Activated naive CD8-positive, alpha-beta T cell treated with anti-CD3 and anti-CD28 coated beads, Interleukin-2, amount 50 U/mL, for 24 hours (primary cell): ENCODE measurements around the gene PIEZO2.

Experiments used
- ATAC-seq: fragments of 150-1000 bp; cut with Tn5 transposase; one replicate; pipeline ENCODE4 v1.10.0; 2021
- DNase-seq: peaks from one replicate; pipeline ENCODE4 v3.0.0; 2021
- H3K27ac Mint-ChIP-seq: one replicate; pipeline ENCODE4 v1.8.0; 2021; ENCODE audit warnings: mild to moderate bottlenecking, mixed read lengths
- H3K27me3 Mint-ChIP-seq: one replicate; pipeline ENCODE4 v1.8.0; 2021; ENCODE audit warnings: mixed read lengths
- H3K36me3 Mint-ChIP-seq: one replicate; pipeline ENCODE4 v1.8.0; 2021; ENCODE audit warnings: low read depth, mixed read lengths
- H3K4me1 Mint-ChIP-seq: one replicate; pipeline ENCODE4 v1.8.0; 2021; ENCODE audit warnings: mixed read lengths
- H3K4me3 Mint-ChIP-seq: one replicate; pipeline ENCODE4 v1.8.0; 2021; ENCODE audit warnings: mild to moderate bottlenecking, moderate library complexity, mixed read lengths
- H3K9me3 Mint-ChIP-seq: one replicate; pipeline ENCODE4 v1.8.0; 2021; ENCODE audit warnings: mixed read lengths

PIEZO2 gene

DNA sequence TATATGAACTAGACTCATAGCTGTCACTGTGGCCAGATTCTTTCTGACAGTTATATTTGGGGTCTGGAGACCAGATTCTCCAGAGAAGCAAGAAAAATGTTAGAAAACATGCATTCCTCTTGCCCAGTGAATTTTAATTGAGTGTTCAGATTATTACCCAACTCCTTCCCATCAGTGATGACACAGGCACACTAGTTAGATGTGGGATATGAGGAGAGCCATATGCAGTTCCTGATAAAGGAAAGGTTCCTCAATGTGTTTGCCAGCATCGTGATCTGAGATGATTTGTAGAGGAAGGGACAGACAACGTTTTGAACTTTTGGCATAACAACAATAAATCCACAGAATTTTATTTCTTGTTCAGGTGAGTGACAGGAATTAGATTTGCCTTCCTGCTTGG lies 308.6 kb downstream of the PIEZO2 start:
- Mint-ChIP-seq H3K27ac (no peak overlapping the region), H3K4me1 (no peaks in the 10 kb centered on the region), H3K4me3 (no peak overlapping the region), H3K9me3 (no peaks in the 10 kb centered on the region), H3K36me3 (no peaks in the 10 kb centered on the region), H3K27me3 (peaks cover 5% of the 10 kb centered on the region)
- DNase-seq (no peak), ATAC-seq (no peak)

DNA sequence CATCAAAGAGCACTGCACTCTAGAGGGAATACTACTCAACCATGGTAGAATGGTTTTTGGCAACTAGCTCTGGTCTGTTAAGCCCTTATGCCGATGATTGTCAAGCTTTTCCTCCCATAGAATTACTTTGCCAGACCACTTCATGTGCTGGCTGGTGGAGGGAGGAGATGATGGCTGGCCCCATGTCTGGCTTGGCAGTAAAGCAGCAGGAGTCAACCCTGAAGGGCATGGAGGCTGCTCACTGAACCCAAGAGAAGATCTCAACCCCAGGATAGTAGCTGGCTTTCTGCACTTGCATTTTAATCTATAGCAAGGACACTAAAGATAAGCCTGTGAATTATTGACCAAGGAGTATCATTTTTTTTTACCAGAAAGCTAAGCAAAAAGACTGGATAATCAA lies 309.9 kb downstream of the PIEZO2 start:
- Mint-ChIP-seq H3K27ac (no peak overlapping the region), H3K9me3 (no peaks in the 10 kb centered on the region), H3K36me3 (no peaks in the 10 kb centered on the region), H3K27me3 (peaks cover 5% of the 10 kb centered on the region), H3K4me3 (no peak overlapping the region), H3K4me1 (no peaks in the 10 kb centered on the region)
- no peak for ATAC-seq
- DNase-seq = no peak

DNA sequence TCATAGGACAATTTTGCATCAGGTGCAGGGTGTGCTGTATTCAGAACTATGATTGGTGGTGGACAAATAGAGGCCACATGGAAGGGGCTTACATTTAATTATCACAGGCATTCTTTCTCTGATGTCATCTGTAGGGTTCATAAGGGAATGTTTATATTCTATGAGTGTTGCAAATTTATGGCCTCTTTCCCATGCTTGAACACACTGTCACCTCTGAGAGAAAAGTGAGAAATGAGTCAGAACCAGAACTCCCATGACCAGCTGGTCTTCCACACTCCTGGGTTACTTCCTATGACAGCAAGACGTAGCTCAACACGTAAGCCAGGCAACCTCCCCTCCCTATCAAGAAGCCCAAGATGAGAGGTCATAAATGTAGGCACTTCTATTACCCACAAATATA lies 310.8 kb downstream of the PIEZO2 start:
- Mint-ChIP-seq H3K9me3 (no peaks in the 10 kb centered on the region), H3K4me1 (no peaks in the 10 kb centered on the region), H3K36me3 (no peaks in the 10 kb centered on the region), H3K4me3 (no peak overlapping the region), H3K27ac (no peak overlapping the region), H3K27me3 (peaks cover 5% of the 10 kb centered on the region)
- no peak for ATAC-seq
- no peak for DNase-seq

DNA sequence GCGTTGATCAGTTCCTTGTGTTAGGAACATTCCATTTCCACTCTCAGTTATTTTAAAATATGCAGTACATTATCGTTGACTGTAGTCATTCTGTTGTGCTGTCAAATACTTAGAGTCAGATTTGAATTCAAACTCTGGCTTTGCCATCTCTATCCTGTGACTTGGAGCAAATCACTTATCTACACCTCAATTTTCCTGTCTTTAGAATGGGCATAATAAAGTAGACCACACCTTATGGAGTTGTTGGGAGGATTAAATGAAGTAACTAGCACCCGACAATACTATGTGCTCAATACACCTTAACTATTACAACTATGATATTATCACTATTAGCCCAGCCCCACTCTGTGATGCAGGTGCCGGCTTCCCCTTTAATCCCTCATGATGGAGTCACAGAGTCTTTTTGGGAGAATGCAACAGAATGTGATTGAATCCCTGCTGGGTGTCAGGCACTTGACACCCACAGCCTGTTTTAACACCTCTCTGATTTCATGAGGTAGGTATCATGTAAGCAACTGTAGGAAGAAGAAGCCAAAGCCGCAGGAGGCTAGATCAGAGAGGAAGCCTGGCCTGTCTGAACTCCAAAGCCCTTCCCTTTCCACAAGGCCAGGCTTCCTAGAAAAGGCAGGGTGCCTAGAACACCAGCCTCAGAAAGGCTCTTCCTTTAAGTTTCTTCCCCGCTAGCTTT lies 315.1 kb downstream of the PIEZO2 start:
- Mint-ChIP-seq H3K27me3 (peaks cover 15% of the 10 kb centered on the region), H3K36me3 (no peaks in the 10 kb centered on the region), H3K4me1 (no peaks in the 10 kb centered on the region), H3K9me3 (no peaks in the 10 kb centered on the region), H3K27ac (no peak overlapping the region), H3K4me3 (no peak overlapping the region)
- no peak for ATAC-seq
- no peak for DNase-seq

DNA sequence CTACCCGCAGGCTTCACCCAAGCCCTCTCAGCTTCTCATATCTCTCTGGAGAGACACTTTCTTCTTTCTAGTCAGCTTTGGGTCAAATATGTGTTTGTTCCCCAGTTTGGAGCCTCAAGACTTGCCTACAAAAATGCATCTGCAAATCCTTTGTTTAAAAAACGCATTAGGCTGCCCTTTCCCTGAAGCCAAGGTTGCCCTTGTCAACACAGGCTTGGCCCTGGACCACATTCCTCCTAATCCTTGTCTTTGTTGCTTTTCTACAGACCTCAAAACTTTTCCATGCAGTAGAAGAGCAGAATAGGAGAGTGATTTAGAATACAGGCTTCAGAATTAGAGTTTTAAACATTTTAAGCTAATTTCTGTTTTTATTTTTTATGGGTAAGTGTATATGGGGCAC lies 315.7 kb downstream of the PIEZO2 start:
- Mint-ChIP-seq H3K9me3 (no peaks in the 10 kb centered on the region), H3K36me3 (no peaks in the 10 kb centered on the region), H3K27me3 (peaks cover 16% of the 10 kb centered on the region), H3K4me3 (no peak overlapping the region), H3K4me1 (no peaks in the 10 kb centered on the region), H3K27ac (no peak overlapping the region)
- DNase-seq (no peak), ATAC-seq (no peak)

DNA sequence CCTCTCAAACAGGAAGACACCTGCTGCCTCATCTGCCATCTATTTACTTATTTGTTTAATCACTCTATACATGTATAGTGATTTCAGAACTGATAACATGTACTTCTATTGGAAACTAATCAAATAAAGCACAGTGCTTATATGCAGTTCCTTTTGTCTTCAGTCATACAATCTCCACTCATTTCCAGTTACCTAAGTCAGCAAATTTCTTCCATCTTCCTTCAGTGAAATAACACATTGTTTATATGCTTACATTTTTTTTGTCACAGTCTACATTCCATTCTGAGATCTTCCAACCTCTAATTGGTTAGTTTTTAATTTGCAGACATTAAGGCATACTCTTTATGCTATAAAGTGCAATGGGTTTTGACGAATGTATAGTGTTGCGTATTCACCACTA lies 323.0 kb downstream of the PIEZO2 start:
- no peaks in the 10 kb centered on the region for H3K4me1 Mint-ChIP-seq
- peaks cover 3% of the 10 kb centered on the region for H3K9me3 Mint-ChIP-seq
- no peak for ATAC-seq
- H3K4me3 Mint-ChIP-seq = no peak overlapping the region
- peaks cover 44% of the 10 kb centered on the region for H3K27me3 Mint-ChIP-seq
- no peaks in the 10 kb centered on the region for H3K36me3 Mint-ChIP-seq
- no peak for DNase-seq
- no peak overlapping the region for H3K27ac Mint-ChIP-seq

DNA sequence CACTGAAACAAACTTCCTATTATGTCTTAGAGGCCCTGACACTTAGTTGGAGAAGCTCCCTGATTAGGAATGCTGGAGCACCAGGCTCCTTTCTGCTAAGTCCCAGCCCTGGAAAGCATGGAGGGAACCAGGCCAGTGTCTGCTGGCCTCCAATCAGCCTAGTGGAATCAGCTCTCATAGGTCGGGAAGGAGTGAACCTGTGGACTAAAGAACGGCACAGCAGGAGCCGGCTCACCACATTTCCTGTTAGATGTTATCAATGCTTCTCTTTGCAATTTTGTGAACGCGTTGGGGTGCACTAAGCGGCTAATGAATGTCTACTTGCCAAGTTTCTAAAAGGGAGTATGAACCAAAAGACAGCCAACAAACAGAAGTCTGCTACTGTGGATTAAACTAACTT lies 326.9 kb downstream of the PIEZO2 start:
- ATAC-seq (no peak), DNase-seq (no peak)
- peaks cover 39% of the 10 kb centered on the region for H3K27me3 Mint-ChIP-seq

DNA sequence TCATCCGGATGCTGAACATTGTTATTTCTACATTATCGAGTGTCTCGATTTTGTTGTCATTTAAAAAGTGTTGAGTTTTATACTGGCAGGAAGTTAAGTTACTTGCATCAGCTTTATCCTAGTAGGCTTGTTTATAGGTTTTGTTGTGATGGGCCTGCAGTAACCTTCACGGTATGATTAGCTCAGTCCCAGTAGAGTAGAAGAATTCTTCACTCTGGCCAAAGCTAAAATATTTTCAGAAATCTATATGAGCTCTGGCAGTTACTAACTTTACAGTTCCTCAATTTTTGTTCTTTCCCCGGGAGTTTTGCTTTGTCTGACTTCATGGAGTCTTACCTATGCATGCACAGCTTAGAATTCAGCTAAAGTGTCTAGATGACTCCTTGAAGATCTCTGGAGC lies 328.7 kb downstream of the PIEZO2 start:
- DNase-seq = no peak
- Mint-ChIP-seq H3K4me3 (no peak overlapping the region), H3K4me1 (no peaks in the 10 kb centered on the region), H3K27me3 (peaks cover 31% of the 10 kb centered on the region), H3K36me3 (no peaks in the 10 kb centered on the region), H3K9me3 (peaks cover 17% of the 10 kb centered on the region), H3K27ac (no peak overlapping the region)
- no peak for ATAC-seq

More for the DNA sequence above, 326.9 kb downstream of the PIEZO2 start:
- Mint-ChIP-seq H3K4me1 (no peaks in the 10 kb centered on the region), H3K9me3 (peaks cover 17% of the 10 kb centered on the region), H3K4me3 (no peak overlapping the region), H3K36me3 (no peaks in the 10 kb centered on the region), H3K27ac (no peak overlapping the region)

DNA sequence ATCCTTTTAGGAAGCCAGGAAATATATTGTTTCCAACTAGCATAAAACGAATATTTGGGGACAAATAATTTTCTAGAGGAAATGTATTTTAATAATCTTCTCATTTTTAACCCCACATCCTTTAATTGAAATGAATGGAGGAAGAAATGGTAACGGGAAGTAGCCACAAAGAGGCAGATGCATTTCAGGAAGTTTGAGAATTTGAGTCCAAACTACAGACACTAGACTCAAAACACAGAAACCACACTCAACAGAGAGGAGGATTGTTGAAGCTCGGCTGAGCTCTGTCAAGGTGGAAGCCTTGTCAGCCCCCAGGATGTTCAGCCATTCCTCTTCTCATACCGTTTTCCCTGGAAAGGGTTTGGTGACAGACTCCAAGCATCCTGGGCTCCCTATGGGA lies 335.0 kb downstream of the PIEZO2 start:
- peaks cover 5% of the 10 kb centered on the region for H3K9me3 Mint-ChIP-seq
- no peak overlapping the region for H3K4me3 Mint-ChIP-seq
- peaks cover 4% of the 10 kb centered on the region for H3K27me3 Mint-ChIP-seq
- H3K4me1 Mint-ChIP-seq = no peaks in the 10 kb centered on the region
- no peak overlapping the region for H3K27ac Mint-ChIP-seq
- DNase-seq (no peak), ATAC-seq (no peak)
- no peaks in the 10 kb centered on the region for H3K36me3 Mint-ChIP-seq

DNA sequence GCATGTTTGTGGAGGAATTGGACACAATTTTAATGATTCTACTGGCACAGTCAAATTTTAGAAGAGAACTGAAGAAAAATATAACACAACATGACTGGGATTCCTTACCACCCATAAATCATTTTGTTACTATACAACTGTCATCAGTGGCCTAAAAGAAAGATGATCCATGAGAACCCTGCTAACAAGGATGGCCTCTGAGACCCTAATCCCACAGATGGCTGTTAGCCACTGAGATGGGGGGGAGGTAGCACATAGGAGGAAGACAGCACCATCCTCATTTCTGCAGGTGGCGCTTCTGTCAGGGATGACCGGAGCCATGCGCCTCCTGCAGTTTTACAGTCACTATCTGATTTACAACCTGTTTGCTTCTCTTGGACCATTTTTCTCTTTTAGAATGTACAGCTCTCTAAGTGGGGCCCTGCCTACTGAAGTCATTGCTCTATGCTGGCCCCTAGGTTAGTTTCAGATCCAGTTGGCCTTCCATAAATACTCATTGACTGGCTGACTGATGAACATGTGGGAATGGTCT lies 343.7 kb downstream of the PIEZO2 start:
- H3K36me3 Mint-ChIP-seq = no peaks in the 10 kb centered on the region
- H3K9me3 Mint-ChIP-seq = no peaks in the 10 kb centered on the region
- no peak for DNase-seq
- no peak overlapping the region for H3K4me3 Mint-ChIP-seq
- no peak for ATAC-seq
- H3K27ac Mint-ChIP-seq = no peak overlapping the region
- H3K27me3 Mint-ChIP-seq = no peaks in the 10 kb centered on the region
- no peaks in the 10 kb centered on the region for H3K4me1 Mint-ChIP-seq

DNA sequence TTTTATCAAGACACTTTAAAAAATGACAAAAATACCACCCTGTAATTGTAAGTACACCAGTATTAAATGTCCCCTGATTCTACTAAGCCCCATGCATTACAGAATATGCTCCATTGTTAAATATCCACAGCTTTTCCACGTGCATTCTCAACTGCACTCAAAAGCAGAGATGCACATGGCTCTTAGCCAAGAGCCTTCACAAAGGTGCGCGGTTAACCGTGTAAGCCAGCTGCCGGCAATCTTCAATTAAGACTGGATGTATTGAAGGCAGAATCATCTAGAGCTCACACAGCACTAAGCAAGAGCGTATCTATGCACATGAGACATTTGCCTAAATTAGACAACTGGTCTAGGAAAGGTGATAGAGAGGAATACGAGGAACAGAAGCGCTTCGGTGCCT lies 345.2 kb downstream of the PIEZO2 start:
- Mint-ChIP-seq H3K27ac (no peak overlapping the region), H3K27me3 (no peaks in the 10 kb centered on the region), H3K4me1 (no peaks in the 10 kb centered on the region)

DNA sequence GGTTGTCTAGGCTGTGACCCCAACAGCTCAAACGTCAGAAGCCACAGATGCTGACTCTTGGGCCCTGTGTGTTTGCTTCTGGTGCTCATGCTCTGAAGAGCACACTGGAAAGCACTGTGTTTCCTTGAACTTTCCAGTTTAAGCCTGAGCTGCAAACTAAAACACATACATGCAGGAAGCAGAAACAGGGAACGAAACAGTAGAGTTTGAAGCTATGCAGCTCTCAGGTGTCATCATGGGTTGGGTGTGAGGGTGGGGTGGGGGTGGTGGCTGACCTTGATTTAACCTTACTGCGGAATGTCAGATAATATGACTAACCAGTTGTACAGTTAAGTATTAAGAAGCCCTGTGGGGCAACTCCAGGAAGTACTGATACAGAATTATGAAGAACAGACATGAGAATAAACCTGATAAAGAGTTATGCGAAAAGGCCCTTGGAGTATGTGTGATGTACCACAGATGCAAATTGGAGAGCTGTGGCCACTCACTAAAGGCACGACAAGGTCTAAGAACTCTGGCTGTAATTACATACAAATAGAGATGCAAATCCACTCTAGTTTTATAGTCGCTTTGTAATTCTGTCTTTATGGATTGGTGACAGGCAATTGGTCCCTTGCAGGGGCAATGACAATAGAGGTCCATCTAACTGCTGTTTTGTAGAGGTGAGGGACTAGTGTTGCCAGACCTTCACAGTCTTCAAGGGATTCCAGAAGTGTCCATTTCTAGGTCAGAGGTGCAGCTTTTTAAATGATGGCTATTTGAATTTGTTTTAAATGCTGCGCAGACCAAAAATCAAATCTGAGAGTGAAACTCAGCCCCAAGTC lies 350.4 kb downstream of the PIEZO2 start:
- Mint-ChIP-seq H3K27me3 (peaks cover 3% of the 10 kb centered on the region), H3K36me3 (no peaks in the 10 kb centered on the region), H3K4me3 (no peak overlapping the region), H3K9me3 (no peaks in the 10 kb centered on the region), H3K4me1 (no peaks in the 10 kb centered on the region), H3K27ac (no peak overlapping the region)
- ATAC-seq (no peak), DNase-seq (no peak)

More for the DNA sequence above, 345.2 kb downstream of the PIEZO2 start:
- Mint-ChIP-seq H3K36me3 (no peaks in the 10 kb centered on the region), H3K4me3 (no peak overlapping the region), H3K9me3 (no peaks in the 10 kb centered on the region)
- ATAC-seq = no peak
- DNase-seq = no peak

DNA sequence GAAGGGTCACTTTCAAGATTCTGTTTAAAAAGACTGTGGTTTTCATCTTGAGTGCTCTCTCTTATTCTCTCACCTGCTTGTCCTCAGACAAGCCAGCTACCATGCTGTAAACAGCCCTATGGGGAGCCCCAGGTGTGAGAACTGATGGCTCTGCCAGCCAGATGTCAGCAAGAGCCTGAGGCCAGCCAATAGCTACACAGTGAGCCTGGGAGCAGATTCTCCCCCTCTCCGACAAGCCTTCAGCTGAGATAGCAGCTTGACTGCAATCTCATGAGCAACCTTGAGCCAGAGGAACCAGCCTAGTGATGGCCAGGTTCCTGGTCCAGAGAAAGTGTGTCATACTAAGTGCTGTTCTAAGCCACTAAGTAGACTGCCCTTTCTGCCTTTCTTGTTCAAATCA lies 351.5 kb downstream of the PIEZO2 start:
- H3K36me3 Mint-ChIP-seq = no peaks in the 10 kb centered on the region
- ATAC-seq (no peak), DNase-seq (no peak)
- H3K4me1 Mint-ChIP-seq = no peaks in the 10 kb centered on the region
- peaks cover 3% of the 10 kb centered on the region for H3K27me3 Mint-ChIP-seq
- H3K4me3 Mint-ChIP-seq = no peak overlapping the region
- no peak overlapping the region for H3K27ac Mint-ChIP-seq
- no peaks in the 10 kb centered on the region for H3K9me3 Mint-ChIP-seq

DNA sequence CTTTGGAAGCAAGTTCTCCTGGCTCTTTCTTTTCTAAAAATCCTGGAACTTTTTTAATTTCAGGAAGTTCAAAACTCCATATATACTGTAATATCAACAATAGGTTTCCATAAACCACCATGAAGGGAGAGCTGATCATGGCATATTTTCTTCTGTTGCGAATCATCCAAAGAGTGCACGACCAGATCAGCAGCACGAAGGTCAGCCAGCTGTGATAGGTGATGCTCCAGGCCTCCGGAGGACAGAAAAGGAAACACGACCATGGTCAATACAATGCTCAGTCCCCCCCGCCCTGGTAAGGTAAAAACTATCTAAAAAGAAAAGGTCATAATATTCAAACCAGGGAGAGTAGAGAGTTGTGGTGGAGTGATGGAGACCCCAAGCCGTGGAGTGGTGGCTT lies 354.6 kb downstream of the PIEZO2 start:
- Mint-ChIP-seq H3K4me1 (no peaks in the 10 kb centered on the region), H3K4me3 (no peak overlapping the region), H3K27ac (no peak overlapping the region), H3K27me3 (peaks cover 12% of the 10 kb centered on the region), H3K36me3 (no peaks in the 10 kb centered on the region), H3K9me3 (no peaks in the 10 kb centered on the region)
- ATAC-seq = no peak
- DNase-seq = no peak

DNA sequence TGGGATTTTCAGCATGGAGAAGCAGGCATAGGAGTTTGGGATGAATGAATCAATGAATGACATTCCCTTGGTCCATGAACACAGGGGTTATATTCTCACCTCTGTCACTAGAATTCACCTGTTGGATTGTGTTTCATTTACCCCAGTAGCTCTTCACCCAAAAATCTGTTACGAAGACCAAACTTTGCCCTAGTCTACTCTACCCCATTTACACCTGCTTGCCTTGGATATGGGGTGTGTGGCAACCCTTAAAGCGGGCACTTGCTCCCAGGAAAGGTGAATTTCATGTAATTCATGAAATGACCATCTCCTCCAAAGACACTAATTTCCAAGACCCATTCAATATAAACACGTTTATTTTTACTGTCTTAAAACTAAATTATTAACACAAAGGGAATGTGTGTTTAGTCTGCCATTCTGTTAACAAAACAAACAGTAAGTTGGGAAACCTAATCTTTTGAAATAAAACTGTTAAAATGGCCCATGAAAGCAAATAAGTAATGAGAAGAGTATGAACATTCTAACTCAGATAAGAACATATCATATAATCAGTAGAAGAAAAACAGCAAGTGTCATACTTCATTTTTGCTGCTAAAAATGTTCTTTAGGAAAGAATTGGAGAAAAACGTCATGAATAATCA lies 355.5 kb downstream of the PIEZO2 start:
- peaks cover 12% of the 10 kb centered on the region for H3K27me3 Mint-ChIP-seq
- no peaks in the 10 kb centered on the region for H3K9me3 Mint-ChIP-seq
- no peak overlapping the region for H3K4me3 Mint-ChIP-seq
- DNase-seq (no peak), ATAC-seq (no peak)
- no peaks in the 10 kb centered on the region for H3K36me3 Mint-ChIP-seq
- H3K4me1 Mint-ChIP-seq = no peaks in the 10 kb centered on the region
- H3K27ac Mint-ChIP-seq = no peak overlapping the region
